ENCODE data around the gene SENP3.
A peak's percentile ranks its signal among the peaks of the same experiment; 100 is the strongest.

Gene SENP3

DNA sequence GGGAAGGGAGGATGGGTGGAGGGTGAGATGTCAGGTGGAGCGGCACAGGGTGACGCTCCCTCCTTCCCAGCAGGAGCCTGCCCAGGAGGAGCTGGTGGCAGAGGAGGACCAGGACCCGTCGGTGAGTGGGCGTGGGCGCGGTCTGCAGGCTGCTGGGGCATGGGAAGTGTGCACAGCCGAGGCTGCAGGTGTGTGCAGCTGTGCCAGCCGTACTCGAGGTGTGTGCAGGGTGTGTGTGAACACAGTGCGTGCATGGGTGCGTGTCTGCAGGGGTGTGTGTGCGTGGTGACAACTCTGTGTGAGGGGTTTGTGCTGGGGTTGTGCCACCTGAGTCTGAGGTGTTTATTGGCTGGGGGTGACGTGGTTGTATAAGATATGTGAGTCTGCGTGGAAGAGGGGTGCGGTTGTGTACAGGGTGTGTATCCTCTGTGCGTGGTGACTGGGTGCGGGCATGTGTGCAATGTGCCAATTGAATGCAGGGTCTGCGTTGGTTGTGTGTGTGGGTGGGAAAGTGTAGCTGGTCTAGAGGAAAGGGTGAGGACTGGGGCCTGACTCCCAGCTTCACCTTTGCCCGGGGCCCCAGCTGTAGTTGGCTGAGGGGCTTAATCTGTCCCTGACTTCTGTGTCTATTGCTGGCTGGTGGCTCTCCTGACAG lies 12.2 kb upstream of the SENP3 start:
- Histone ChIP-seq H3K9me3 (ENCODE audit: control insufficient read depth, insufficient read depth, low read length) (no peaks in the 10 kb centered on the region), H3K36me3 (ENCODE audit: insufficient read depth, low read length) (no peaks in the 10 kb centered on the region), H3K9ac (ENCODE audit: low read depth, low read length) (peak overlapping the region; percentile 84; the same call in 1 of the 2 replicates), H3K4me1 (ENCODE audit: insufficient read depth, low read length) (no peaks in the 10 kb centered on the region)

DNA sequence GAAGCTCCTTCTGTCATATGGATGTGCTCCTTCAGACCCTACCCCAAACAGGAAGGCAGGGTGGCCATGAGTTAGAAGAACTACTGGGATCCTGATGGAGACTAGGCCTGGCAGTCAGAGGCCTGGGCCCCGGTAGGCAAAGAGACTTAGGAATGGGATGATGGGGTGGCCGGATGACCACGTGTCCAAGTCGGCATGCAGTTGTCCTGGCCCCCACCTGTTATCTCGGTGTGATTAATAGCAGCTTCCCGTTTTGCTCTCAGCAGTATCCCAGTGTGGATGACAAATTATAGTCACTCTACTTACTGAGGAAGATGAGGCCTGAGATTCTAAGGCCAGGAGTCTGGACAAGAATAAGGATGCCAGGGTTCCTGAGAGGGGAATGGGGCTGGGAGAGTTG lies 11.4 kb upstream of the SENP3 start:
- H3K36me3 ChIP-seq (ENCODE audit: insufficient read depth, low read length) = no peaks in the 10 kb centered on the region
- H3K9ac ChIP-seq (ENCODE audit: low read depth, low read length) = no peak overlapping the region
- no peaks in the 10 kb centered on the region for H3K9me3 ChIP-seq (ENCODE audit: control insufficient read depth, insufficient read depth, low read length)
- H3K4me1 ChIP-seq (ENCODE audit: insufficient read depth, low read length) = no peaks in the 10 kb centered on the region

DNA sequence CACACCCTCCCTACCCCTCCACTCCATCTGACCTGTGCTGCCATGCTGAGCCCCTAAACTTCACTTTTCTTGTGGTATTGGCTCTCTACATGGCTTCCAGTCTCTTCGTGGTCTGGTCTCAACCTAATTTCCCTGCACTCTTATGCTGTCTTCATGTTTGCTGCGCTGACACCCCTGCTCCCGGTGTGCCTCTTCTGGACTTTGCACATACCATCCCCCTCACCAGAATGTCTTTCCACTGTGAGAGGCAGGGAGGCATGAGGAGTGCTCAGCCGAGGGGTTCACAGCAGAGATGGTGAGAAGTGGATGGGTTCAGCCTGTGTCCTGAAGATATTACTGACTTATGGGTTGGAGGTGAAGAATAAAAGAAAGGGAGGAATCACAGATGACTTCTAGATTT lies 10.3 kb upstream of the SENP3 start:
- Histone ChIP-seq H3K36me3 (ENCODE audit: insufficient read depth, low read length) (no peaks in the 10 kb centered on the region), H3K9ac (ENCODE audit: low read depth, low read length) (no peak overlapping the region), H3K4me1 (ENCODE audit: insufficient read depth, low read length) (no peaks in the 10 kb centered on the region), H3K9me3 (ENCODE audit: control insufficient read depth, insufficient read depth, low read length) (no peaks in the 10 kb centered on the region)

DNA sequence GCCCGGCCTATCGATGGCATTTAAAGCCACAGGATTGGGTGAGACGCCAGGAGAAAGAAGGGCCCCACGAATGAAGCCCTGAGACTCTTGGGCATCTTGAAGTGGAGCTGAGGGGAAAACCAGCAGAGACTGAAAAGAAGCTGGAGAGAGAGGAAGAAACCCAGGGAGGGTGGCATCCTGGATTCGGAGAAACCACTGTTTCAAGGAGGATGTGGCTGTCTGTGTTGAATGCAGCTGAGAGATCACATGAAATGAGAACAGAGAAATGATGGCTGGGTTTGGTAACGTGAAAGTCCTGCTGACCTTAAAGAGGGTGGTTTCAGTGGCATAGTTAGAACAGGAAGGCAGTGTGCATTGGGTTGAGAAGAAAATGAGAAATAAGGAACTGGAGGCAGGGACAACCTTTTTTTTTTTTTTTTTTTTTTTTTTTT lies 9.1 kb upstream of the SENP3 start:
- Histone ChIP-seq H3K9me3 (ENCODE audit: control insufficient read depth, insufficient read depth, low read length) (no peaks in the 10 kb centered on the region), H3K36me3 (ENCODE audit: insufficient read depth, low read length) (no peaks in the 10 kb centered on the region), H3K9ac (ENCODE audit: low read depth, low read length) (no peak overlapping the region), H3K4me1 (ENCODE audit: insufficient read depth, low read length) (peaks cover 3% of the 10 kb centered on the region; the same call in 1 of the 2 replicates)

DNA sequence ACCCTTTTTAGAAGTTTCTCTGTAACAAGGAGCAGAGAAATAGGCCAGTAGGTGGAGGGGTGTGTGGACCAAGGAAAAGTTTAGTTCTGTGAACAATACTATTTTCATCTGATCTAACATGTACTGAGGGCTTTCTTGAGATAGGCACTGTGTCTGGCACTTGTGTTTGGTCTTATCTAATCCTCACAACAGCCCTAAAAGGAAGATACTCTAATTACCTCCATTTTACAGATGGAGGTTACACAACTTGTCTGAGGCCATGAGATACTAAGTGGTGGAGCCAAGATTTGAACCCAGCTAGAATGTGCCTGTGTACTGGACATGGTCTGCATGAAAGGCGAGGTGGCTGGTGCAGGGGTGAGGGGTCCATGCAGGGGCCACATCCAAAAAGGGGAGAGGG lies 8.4 kb upstream of the SENP3 start:
- no peak overlapping the region for H3K9ac ChIP-seq (ENCODE audit: low read depth, low read length)
- H3K9me3 ChIP-seq (ENCODE audit: control insufficient read depth, insufficient read depth, low read length) = no peaks in the 10 kb centered on the region
- H3K36me3 ChIP-seq (ENCODE audit: insufficient read depth, low read length) = no peaks in the 10 kb centered on the region
- peaks cover 6% of the 10 kb centered on the region; the same call in 1 of the 2 replicates for H3K4me1 ChIP-seq (ENCODE audit: insufficient read depth, low read length)

DNA sequence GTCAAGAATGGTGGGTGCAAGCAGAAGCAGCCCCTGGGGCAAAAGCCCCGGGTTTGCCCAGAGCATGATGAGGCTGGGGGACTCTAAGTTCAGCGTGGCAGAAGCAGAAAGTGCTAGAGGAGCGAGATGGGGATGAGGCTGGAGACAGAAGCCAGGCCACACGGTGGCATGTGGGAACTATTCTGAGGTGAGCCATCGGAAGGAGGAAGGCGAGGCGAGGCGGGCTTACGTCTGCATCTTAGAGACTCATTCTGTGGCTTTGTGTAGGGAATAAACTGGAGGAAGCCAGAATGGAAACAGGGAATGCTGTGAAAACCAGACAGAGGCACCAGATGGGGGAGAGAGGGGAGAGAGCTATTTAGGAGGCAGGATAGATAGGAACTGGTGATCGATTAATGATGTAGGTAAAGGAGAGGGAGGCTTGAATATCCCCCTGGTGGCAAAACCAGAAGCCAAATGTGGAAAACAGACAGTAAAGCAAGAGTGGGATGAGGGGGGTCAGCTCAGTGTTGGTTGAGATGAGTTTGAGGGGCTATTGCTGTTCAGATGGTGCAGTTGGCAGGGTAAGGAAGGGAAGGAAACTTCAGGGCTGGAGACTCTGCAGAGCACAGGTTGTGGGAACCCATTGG lies 6.3 kb upstream of the SENP3 start:
- Histone ChIP-seq H3K9me3 (ENCODE audit: control insufficient read depth, insufficient read depth, low read length) (no peaks in the 10 kb centered on the region), H3K4me1 (ENCODE audit: insufficient read depth, low read length) (peaks cover 12% of the 10 kb centered on the region), H3K9ac (ENCODE audit: low read depth, low read length) (no peak overlapping the region), H3K36me3 (ENCODE audit: insufficient read depth, low read length) (no peaks in the 10 kb centered on the region)

DNA sequence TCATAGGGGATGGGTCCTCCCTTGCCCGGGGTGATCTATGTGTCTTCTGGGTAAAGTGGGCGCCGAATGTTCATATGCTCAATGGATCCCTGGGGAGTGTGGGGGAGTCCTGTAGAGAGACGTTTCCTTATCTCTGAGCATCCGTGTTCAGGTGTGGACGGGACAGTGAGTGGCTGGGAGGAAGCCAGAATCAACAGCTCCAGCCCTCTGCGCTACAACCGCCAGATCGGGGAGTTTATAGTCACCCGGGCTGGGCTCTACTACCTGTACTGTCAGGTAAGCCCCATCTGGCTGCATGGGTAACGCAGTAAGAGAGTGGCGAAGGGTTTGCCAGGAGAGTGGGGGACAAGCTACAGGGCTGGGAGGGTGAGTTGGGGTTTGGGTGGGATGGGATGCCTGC lies 5.1 kb upstream of the SENP3 start:
- peaks cover 12% of the 10 kb centered on the region for H3K4me1 ChIP-seq (ENCODE audit: insufficient read depth, low read length)
- H3K36me3 ChIP-seq (ENCODE audit: insufficient read depth, low read length) = no peaks in the 10 kb centered on the region
- H3K9me3 ChIP-seq (ENCODE audit: control insufficient read depth, insufficient read depth, low read length) = no peaks in the 10 kb centered on the region
- no peak overlapping the region for H3K9ac ChIP-seq (ENCODE audit: low read depth, low read length)

DNA sequence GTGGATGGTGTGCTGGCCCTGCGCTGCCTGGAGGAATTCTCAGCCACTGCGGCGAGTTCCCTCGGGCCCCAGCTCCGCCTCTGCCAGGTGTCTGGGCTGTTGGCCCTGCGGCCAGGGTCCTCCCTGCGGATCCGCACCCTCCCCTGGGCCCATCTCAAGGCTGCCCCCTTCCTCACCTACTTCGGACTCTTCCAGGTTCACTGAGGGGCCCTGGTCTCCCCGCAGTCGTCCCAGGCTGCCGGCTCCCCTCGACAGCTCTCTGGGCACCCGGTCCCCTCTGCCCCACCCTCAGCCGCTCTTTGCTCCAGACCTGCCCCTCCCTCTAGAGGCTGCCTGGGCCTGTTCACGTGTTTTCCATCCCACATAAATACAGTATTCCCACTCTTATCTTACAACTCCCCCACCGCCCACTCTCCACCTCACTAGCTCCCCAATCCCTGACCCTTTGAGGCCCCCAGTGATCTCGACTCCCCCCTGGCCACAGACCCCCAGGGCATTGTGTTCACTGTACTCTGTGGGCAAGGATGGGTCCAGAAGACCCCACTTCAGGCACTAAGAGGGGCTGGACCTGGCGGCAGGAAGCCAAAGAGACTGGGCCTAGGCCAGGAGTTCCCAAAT lies 4.5 kb upstream of the SENP3 start:
- Histone ChIP-seq H3K4me1 (ENCODE audit: insufficient read depth, low read length) (peaks cover 12% of the 10 kb centered on the region), H3K9ac (ENCODE audit: low read depth, low read length) (peak overlapping the region; percentile 39; the same call in 1 of the 2 replicates), H3K36me3 (ENCODE audit: insufficient read depth, low read length) (no peaks in the 10 kb centered on the region), H3K9me3 (ENCODE audit: control insufficient read depth, insufficient read depth, low read length) (no peaks in the 10 kb centered on the region)

DNA sequence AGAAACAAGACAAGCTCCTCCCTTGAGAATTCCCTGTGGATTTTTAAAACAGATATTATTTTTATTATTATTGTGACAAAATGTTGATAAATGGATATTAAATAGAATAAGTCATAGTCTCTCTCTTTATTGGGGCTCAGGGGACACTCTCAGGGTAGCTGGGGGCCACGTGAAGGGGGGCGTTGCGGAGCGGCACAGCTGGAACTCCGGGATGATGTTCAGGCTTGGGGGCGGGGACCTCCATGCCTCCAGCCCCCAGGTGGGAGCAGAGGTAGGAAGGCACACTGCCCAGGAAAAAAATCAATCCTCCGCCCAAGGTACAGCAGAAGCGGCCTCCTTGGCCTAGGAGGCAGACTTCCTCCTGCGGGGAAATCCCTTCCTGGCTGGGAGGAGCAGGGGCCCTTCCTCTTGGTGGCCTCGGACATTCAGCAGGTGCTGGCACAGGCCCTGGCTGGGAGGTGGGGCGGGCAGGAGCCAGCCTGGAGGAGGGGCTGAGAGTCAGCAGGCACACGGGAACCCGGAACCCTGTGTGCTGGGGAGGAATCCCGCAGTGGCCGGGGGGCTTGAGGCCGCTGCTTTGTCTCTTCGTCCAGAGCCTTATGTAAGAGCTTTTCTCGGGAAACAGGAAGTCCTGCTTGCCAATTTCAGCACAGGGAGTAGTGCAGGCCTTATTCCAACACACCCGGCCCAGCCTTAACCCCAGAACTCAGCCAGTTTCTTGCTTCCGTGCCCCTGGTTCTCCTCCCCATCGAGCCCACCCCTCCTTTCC lies 3.8 kb upstream of the SENP3 start:
- no peaks in the 10 kb centered on the region for H3K36me3 ChIP-seq (ENCODE audit: insufficient read depth, low read length)
- H3K4me1 ChIP-seq (ENCODE audit: insufficient read depth, low read length) = peaks cover 17% of the 10 kb centered on the region
- H3K9ac ChIP-seq (ENCODE audit: low read depth, low read length) = peak overlapping the region; percentile 39
- no peaks in the 10 kb centered on the region for H3K9me3 ChIP-seq (ENCODE audit: control insufficient read depth, insufficient read depth, low read length)

DNA sequence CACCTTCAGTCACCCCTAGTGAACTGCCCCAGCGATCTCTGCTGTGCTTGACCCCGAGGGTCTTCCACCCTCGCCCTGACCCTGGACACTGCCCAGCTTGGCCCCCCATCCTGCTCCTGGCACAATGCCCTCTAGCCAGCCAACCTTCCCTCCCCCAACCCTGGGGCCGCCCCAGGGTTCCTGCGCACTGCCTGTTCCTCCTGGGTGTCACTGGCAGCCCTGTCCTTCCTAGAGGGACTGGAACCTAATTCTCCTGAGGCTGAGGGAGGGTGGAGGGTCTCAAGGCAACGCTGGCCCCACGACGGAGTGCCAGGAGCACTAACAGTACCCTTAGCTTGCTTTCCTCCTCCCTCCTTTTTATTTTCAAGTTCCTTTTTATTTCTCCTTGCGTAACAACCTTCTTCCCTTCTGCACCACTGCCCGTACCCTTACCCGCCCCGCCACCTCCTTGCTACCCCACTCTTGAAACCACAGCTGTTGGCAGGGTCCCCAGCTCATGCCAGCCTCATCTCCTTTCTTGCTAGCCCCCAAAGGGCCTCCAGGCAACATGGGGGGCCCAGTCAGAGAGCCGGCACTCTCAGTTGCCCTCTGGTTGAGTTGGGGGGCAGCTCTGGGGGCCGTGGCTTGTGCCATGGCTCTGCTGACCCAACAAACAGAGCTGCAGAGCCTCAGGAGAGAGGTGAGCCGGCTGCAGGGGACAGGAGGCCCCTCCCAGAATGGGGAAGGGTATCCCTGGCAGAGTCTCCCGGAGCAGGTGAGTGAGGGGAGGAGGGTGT lies 3.0 kb upstream of the SENP3 start, which contains the start of gene TNFSF13:
TNFSF13 (plus strand) TSS at position 207 of the 776 bp plus-strand sequence; CDS start at position 497, 290 bp downstream.
- no peaks in the 10 kb centered on the region for H3K9me3 ChIP-seq (ENCODE audit: control insufficient read depth, insufficient read depth, low read length)
- peaks cover 17% of the 10 kb centered on the region for H3K4me1 ChIP-seq (ENCODE audit: insufficient read depth, low read length)
- H3K9ac ChIP-seq (ENCODE audit: low read depth, low read length) = peak within 1 kb of the TSS; percentile 39

DNA sequence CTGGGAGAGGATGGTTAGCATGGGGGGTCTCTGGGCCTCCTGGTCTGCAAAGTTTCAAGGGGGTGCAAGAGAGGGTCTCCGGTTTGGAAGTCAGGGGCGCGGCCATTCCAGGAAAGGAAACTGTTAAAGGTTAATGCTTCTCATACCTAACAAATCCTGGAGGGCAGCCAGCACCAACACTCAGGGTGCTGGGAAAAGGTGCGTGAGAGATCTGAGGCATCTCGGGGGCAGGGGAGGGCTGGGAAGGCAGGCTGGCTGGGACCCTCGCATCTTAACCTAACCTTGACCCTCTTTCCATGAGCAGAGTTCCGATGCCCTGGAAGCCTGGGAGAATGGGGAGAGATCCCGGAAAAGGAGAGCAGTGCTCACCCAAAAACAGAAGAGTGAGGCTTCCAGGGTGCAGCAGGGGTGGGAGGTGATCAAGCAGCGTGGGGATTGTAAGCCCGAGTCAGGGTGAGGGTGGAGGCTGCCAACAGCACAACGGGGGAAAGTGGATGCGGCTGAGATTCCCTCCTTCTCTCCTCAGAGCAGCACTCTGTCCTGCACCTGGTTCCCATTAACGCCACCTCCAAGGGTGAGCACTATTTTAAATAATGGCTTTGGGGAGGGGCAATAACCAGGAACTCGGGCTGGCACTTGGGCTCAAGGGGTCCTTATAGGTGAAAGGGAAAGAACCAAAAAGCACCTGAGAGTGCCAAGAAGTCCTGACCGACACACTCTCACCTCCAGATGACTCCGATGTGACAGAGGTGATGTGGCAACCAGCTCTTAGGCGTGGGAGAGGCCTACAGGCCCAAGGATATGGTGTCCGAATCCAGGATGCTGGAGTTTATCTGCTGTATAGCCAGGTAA lies 2.2 kb upstream of the SENP3 start:
- Histone ChIP-seq H3K36me3 (ENCODE audit: insufficient read depth, low read length) (peaks cover 8% of the 10 kb centered on the region), H3K9ac (ENCODE audit: low read depth, low read length) (peak overlapping the region; percentile 35; the same call in 1 of the 2 replicates)

More for the DNA sequence above, 3.0 kb upstream of the SENP3 start, which contains the start of gene TNFSF13:
- peaks cover 1% of the 10 kb centered on the region for H3K36me3 ChIP-seq (ENCODE audit: insufficient read depth, low read length)

DNA sequence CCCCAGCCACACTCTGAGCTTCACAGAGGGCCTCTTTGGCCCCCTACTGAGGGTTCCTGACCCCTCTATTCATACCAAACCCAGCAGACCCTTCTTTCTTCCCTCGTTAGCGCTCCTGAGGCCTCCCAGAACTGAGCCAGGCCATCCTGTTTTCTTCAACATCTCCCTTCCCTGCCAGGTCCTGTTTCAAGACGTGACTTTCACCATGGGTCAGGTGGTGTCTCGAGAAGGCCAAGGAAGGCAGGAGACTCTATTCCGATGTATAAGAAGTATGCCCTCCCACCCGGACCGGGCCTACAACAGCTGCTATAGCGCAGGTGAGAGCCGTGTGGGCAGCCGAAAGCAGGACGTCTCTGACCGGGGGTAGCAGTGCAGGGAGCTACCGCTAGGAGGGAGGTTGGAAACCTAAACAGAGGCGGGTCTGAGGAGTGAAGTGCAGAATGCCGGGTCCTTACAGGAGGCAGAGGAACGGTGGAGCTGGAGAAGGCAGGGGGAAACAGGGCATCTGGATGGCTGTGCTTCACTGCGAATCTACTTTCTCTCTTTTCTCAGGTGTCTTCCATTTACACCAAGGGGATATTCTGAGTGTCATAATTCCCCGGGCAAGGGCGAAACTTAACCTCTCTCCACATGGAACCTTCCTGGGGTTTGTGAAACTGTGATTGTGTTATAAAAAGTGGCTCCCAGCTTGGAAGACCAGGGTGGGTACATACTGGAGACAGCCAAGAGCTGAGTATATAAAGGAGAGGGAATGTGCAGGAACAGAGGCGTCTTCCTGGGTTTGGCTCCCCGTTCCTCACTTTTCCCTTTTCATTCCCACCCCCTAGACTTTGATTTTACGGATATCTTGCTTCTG lies 1.3 kb upstream of the SENP3 start:
- peaks cover 17% of the 10 kb centered on the region for H3K4me1 ChIP-seq (ENCODE audit: insufficient read depth, low read length)

More for the DNA sequence above, 2.2 kb upstream of the SENP3 start:
- H3K9me3 ChIP-seq (ENCODE audit: control insufficient read depth, insufficient read depth, low read length) = no peaks in the 10 kb centered on the region
- peaks cover 17% of the 10 kb centered on the region for H3K4me1 ChIP-seq (ENCODE audit: insufficient read depth, low read length)

More for the DNA sequence above, 1.3 kb upstream of the SENP3 start:
- Histone ChIP-seq H3K36me3 (ENCODE audit: insufficient read depth, low read length) (peaks cover 14% of the 10 kb centered on the region), H3K9me3 (ENCODE audit: control insufficient read depth, insufficient read depth, low read length) (no peaks in the 10 kb centered on the region), H3K9ac (ENCODE audit: low read depth, low read length) (peak overlapping the region; percentile 90; the same call in 1 of the 2 replicates)
